Neural cell (in vitro differentiated cells): ENCODE data around the gene CALHM1. TPM values are rescaled to one million over a fixed set of nuclear protein-coding genes. Genes with fewer than 3 reads are reported as not detected.

Source experiments
- H2AFZ ChIP-seq: fragments of 200-600, 300-800 bp; sonication (generic), shearing (Covaris generic); 2 replicates; pipeline ENCODE4 v1.6.0; 2014; ENCODE audit warnings: low read depth, mild to moderate bottlenecking, antibody characterized with exemption, low read length, moderate library complexity
- H3F3A ChIP-seq: fragments of 200-600 bp; shearing (Covaris generic); 2 replicates; pipeline ENCODE4 v1.6.1; 2016; ENCODE audit warnings: mild to moderate bottlenecking, moderate library complexity, mixed read lengths, antibody characterized with exemption, low read length; ENCODE audit not compliant: insufficient read depth, poor library complexity, severe bottlenecking
- H3K27ac ChIP-seq: fragments of 200-600, 300-800 bp; sonication (generic), shearing (Covaris generic); 2 replicates; pipeline ENCODE4 v1.5.1; 2014; ENCODE audit warnings: mild to moderate bottlenecking, low read length, moderate library complexity
- H3K27me3 ChIP-seq: fragments of 300-800, 200-600 bp; sonication (generic), shearing (Covaris generic); 2 replicates; pipeline ENCODE4 v1.6.0; 2014; ENCODE audit warnings: mild to moderate bottlenecking, low read depth, low read length, moderate library complexity; ENCODE audit not compliant: insufficient read depth
- H3K36me3 ChIP-seq: fragments of 300-800, 200-600 bp; sonication (generic), shearing (Covaris generic); 2 replicates; pipeline ENCODE4 v1.5.1; 2014; ENCODE audit warnings: mild to moderate bottlenecking, antibody characterized with exemption, low read length, moderate library complexity; ENCODE audit not compliant: insufficient read depth
- H3K4me2 ChIP-seq: fragments of 300-800, 200-600 bp; sonication (generic), shearing (Covaris generic); 2 replicates; pipeline ENCODE4 v1.6.0; 2014; ENCODE audit warnings: mild to moderate bottlenecking, low read length
- H3K4me3 ChIP-seq: fragments of 300-800, 200-600 bp; sonication (generic), shearing (Covaris generic); 2 replicates; pipeline ENCODE4 v1.5.1; 2014; ENCODE audit warnings: mild to moderate bottlenecking, low read length, moderate library complexity
- H3K79me2 ChIP-seq: fragments of 200-600 bp; shearing (Covaris generic); replicated peaks from 2 replicates; pipeline ENCODE4 v1.6.0; 2014; ENCODE audit warnings: mild to moderate bottlenecking, low read length, moderate library complexity; ENCODE audit not compliant: insufficient read depth
- H3K9ac ChIP-seq: fragments of 300-800, 200-600 bp; sonication (generic), shearing (Covaris generic); 2 replicates; pipeline ENCODE4 v1.6.1; 2016; ENCODE audit warnings: mild to moderate bottlenecking, low read length, mixed read lengths
- H3K9me2 ChIP-seq: fragments of 200-600 bp; shearing (Covaris generic); 2 replicates; pipeline ENCODE4 v1.6.1; 2016; ENCODE audit warnings: mild to moderate bottlenecking, low read length, mixed read lengths; ENCODE audit not compliant: insufficient read depth
- H3K9me3 ChIP-seq: fragments of 200-600, 300-800 bp; sonication (generic), shearing (Covaris generic); 2 replicates; pipeline ENCODE4 v1.6.1; 2016; ENCODE audit warnings: mild to moderate bottlenecking, mixed run types, low read length, moderate library complexity, mixed read lengths
- H4K20me1 ChIP-seq: fragments of 200-600 bp; shearing (Covaris generic); 2 replicates; pipeline ENCODE4 v1.6.1; 2016; ENCODE audit warnings: mild to moderate bottlenecking, mixed run types; ENCODE audit not compliant: insufficient read depth
- EP300 ChIP-seq: fragments of 450-650 bp; conservative IDR thresholded peaks from 2 replicates; pipeline ENCODE4 v1.6.1; 2014; ENCODE audit warnings: antibody characterized with exemption, mild to moderate bottlenecking, moderate library complexity; ENCODE audit not compliant: poor library complexity, severe bottlenecking
- EZH2 ChIP-seq: fragments of 200-600, 300-800 bp; shearing (Covaris generic), sonication (generic); IDR thresholded peaks from 2 replicates; pipeline ENCODE4 v1.6.1; 2014; ENCODE audit warnings: antibody characterized with exemption, low read length, borderline replicate concordance, mild to moderate bottlenecking; ENCODE audit not compliant: insufficient read depth, poor library complexity, severe bottlenecking
- MXI1 ChIP-seq: fragments of 450-650 bp; conservative IDR thresholded peaks from 2 replicates; pipeline ENCODE4 v1.6.1; 2014; ENCODE audit warnings: antibody characterized with exemption, mild to moderate bottlenecking; ENCODE audit not compliant: poor library complexity, severe bottlenecking
- POLR2AphosphoS5 ChIP-seq: IDR thresholded peaks from 2 replicates; pipeline ENCODE4 v1.6.1; 2012
- RAD21 ChIP-seq: fragments of 450-650 bp; conservative IDR thresholded peaks from 2 replicates; pipeline ENCODE4 v1.6.1; 2014; ENCODE audit warnings: antibody characterized with exemption, mild to moderate bottlenecking, moderate library complexity
- REST ChIP-seq: IDR thresholded peaks from 2 replicates; pipeline ENCODE4 v1.6.1; 2012; ENCODE audit warnings: borderline replicate concordance
- SMC3 ChIP-seq: fragments of 450-650 bp; conservative IDR thresholded peaks from 2 replicates; pipeline ENCODE4 v1.6.1; 2014; ENCODE audit warnings: antibody characterized with exemption, mild to moderate bottlenecking, moderate library complexity; ENCODE audit not compliant: poor library complexity
- TAF1 ChIP-seq: IDR thresholded peaks from 2 replicates; pipeline ENCODE4 v1.6.1; 2012; ENCODE audit warnings: low read depth
- polyA plus RNA-seq: library from polyadenylated mRNA; depleted of rRNA; stranded (reverse); fragments of >200 nt; gene quantifications from 2 replicates; pipeline ENCODE4 v1.2.3, GENCODE V29; 2014
- TF ChIP-seq, protein P1 (sequence below): fragments of 450-650 bp; IDR thresholded peaks from 2 replicates; pipeline ENCODE4 v1.5.1; 2014; ENCODE audit warnings: antibody characterized with exemption, mild to moderate bottlenecking, moderate library complexity; ENCODE audit not compliant: poor library complexity, severe bottlenecking

CALHM1 gene
- polyA plus RNA-seq, 1 donor from 2014 or later, result not detected

- Histone ChIP-seq H2AFZ (no peak overlapping the region), H3K4me3 (no peak overlapping the region), H3K27me3 (no peaks in the 10 kb centered on the region), H4K20me1 (no peaks in the 10 kb centered on the region), H3K27ac (no peak overlapping the region), H3K9me3 (no peaks in the 10 kb centered on the region), H3K9ac (no peak overlapping the region), H3K79me2 (no peaks in the 10 kb centered on the region), H3K4me2 (no peak overlapping the region), H3F3A (no peaks in the 10 kb centered on the region), H3K36me3 (no peaks in the 10 kb centered on the region), H3K9me2 (no peaks in the 10 kb centered on the region)
- TF ChIP-seq EP300 (no peak), MXI1 (no peak), RAD21 (no peak), EZH2 (no peak), REST (no peak), TAF1 (no peak), POLR2AphosphoS5 (no peak), SMC3 (no peak)
- TF ChIP-seq, protein P1, sequence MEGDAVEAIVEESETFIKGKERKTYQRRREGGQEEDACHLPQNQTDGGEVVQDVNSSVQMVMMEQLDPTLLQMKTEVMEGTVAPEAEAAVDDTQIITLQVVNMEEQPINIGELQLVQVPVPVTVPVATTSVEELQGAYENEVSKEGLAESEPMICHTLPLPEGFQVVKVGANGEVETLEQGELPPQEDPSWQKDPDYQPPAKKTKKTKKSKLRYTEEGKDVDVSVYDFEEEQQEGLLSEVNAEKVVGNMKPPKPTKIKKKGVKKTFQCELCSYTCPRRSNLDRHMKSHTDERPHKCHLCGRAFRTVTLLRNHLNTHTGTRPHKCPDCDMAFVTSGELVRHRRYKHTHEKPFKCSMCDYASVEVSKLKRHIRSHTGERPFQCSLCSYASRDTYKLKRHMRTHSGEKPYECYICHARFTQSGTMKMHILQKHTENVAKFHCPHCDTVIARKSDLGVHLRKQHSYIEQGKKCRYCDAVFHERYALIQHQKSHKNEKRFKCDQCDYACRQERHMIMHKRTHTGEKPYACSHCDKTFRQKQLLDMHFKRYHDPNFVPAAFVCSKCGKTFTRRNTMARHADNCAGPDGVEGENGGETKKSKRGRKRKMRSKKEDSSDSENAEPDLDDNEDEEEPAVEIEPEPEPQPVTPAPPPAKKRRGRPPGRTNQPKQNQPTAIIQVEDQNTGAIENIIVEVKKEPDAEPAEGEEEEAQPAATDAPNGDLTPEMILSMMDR, result no peak
These were observed 12.3 kb upstream of the CALHM1 start for GRCh38 chr10:103470761-103471653.

- TF ChIP-seq EZH2 (no peak), REST (no peak), EP300 (no peak), RAD21 (no peak), SMC3 (no peak), TAF1 (no peak), MXI1 (no peak), POLR2AphosphoS5 (no peak)
- TF ChIP-seq, protein P1, result no peak
- Histone ChIP-seq H3K9ac (no peak overlapping the region), H3K4me2 (no peak overlapping the region), H3K27ac (no peak overlapping the region), H3K9me3 (no peaks in the 10 kb centered on the region), H3K79me2 (no peaks in the 10 kb centered on the region), H3F3A (no peaks in the 10 kb centered on the region), H3K36me3 (no peaks in the 10 kb centered on the region), H3K27me3 (no peaks in the 10 kb centered on the region), H4K20me1 (no peaks in the 10 kb centered on the region), H3K9me2 (no peaks in the 10 kb centered on the region), H2AFZ (no peak overlapping the region), H3K4me3 (no peak overlapping the region)
These were observed 10.5 kb upstream of the CALHM1 start for GRCh38 chr10:103469201-103469600.
